ENCODE measurements around the gene CSN2.
"Not testable (repeated sequence)": the region's sequence is repeated elsewhere in the genome, so short reads cannot be mapped to it uniquely, and the experiment has no call there.

CSN2 gene

GRCh38 chr4:69965628-69966027, at the start of gene CSN2:
TSS of gene CSN2 (minus strand) at chr4:69965728. CDS start at chr4:69960995, 4,733 bp downstream.
- no peak for DNase-seq (ENCODE audit: low read depth in 2 of 2)

GRCh38 chr4:70008771-70009170, 43.2 kb upstream of the CSN2 start:
- DNase-seq (ENCODE audit: low read depth in 2 of 2) = no peak

- DNase-seq (ENCODE audit: low read depth in 2 of 2) = no peak
These were observed 37.0 kb upstream of the CSN2 start for GRCh38 chr4:70002507-70002906.

GRCh38 chr4:70000711-70001110, 35.2 kb upstream of the CSN2 start:
- DNase-seq (ENCODE audit: low read depth in 2 of 2) = no peak

- DNase-seq (ENCODE audit: low read depth in 2 of 2) = no peak
These were observed 33.9 kb upstream of the CSN2 start for GRCh38 chr4:69999420-69999819.

- DNase-seq (ENCODE audit: low read depth in 2 of 2) = no peak
These were observed 30.0 kb upstream of the CSN2 start, which contains the start of gene STATH for GRCh38 chr4:69995526-69996016. TSS of gene STATH (plus strand) at chr4:69995966. CDS start at chr4:69998438, 2,472 bp downstream.

- no peak for DNase-seq (ENCODE audit: low read depth in 2 of 2)
These were observed 29.3 kb upstream of the CSN2 start for GRCh38 chr4:69994782-69995181.

GRCh38 chr4:69991016-69991415, 25.5 kb upstream of the CSN2 start:
- no peak for DNase-seq (ENCODE audit: low read depth in 2 of 2)

GRCh38 chr4:69986663-69987062, 21.1 kb upstream of the CSN2 start:
- no peak for DNase-seq (ENCODE audit: low read depth in 2 of 2)

- no peak for DNase-seq (ENCODE audit: low read depth in 2 of 2)
These were observed 18.5 kb upstream of the CSN2 start for GRCh38 chr4:69984030-69984443.

GRCh38 chr4:69977582-69977981, 12.1 kb upstream of the CSN2 start:
- DNase-seq (ENCODE audit: low read depth in 2 of 2) = no peak

GRCh38 chr4:69974631-69975030, 9.1 kb upstream of the CSN2 start:
- DNase-seq (ENCODE audit: low read depth in 2 of 2) = no peak

- DNase-seq (ENCODE audit: low read depth in 2 of 2) = no peak
These were observed 4.5 kb upstream of the CSN2 start for GRCh38 chr4:69970071-69970470.

- no peak for DNase-seq (ENCODE audit: low read depth in 2 of 2)
These were observed 8.3 kb downstream of the CSN2 start for GRCh38 chr4:69957209-69957608.

GRCh38 chr4:69951602-69952001, 13.9 kb downstream of the CSN2 start:
- DNase-seq (ENCODE audit: low read depth in 2 of 2) = no peak

- DNase-seq (ENCODE audit: low read depth in 2 of 2) = no peak
These were observed 29.0 kb downstream of the CSN2 start for GRCh38 chr4:69936566-69936965.

- no peak for DNase-seq (ENCODE audit: low read depth in 2 of 2)
These were observed 31.4 kb downstream of the CSN2 start for GRCh38 chr4:69934150-69934549.

GRCh38 chr4:69930768-69931167, 34.8 kb downstream of the CSN2 start, which contains the start of gene CSN1S1:
TSS of gene CSN1S1 (plus strand) at chr4:69931068. CDS start at chr4:69932556, 1,488 bp downstream.
- no peak for DNase-seq (ENCODE audit: low read depth in 2 of 2)

GRCh38 chr4:69923782-69924410, 41.6 kb downstream of the CSN2 start:
- not testable (repeated sequence) for DNase-seq (ENCODE audit: low read depth in 2 of 2)

- DNase-seq (ENCODE audit: low read depth in 2 of 2) = no peak
These were observed 44.7 kb downstream of the CSN2 start for GRCh38 chr4:69920874-69921273.

GRCh38 chr4:69910016-69910782, 55.3 kb downstream of the CSN2 start:
- no peak for DNase-seq (ENCODE audit: low read depth in 2 of 2)

- DNase-seq (ENCODE audit: low read depth in 2 of 2) = no peak
These were observed 56.3 kb downstream of the CSN2 start for GRCh38 chr4:69909195-69909594.

- no peak for DNase-seq (ENCODE audit: low read depth in 2 of 2)
These were observed 58.4 kb downstream of the CSN2 start for GRCh38 chr4:69907151-69907550.
